Measurements from ENCODE around the gene ZNF521.

ZNF521 gene

GRCh38 chr18:25250474-25250851 lies 101.5 kb downstream of the ZNF521 start:
- H3K27me3 ChIP-seq = no peaks in the 10 kb centered on the region
- H3K4me3 ChIP-seq (ENCODE audit: low read depth in 1 of 2, low read length in 1 of 2) = no peak overlapping the region
- no peaks in the 10 kb centered on the region for H3K9me3 ChIP-seq
- no peak for TF ChIP-seq CTCF (IDR thresholded peaks at IDR 0.05)
- H3K36me3 ChIP-seq = no peaks in the 10 kb centered on the region
- H3K4me1 ChIP-seq (ENCODE audit: control insufficient read depth in 1 of 2, insufficient read depth in 1 of 2, low read depth in 1 of 2, low read length in 1 of 2) = no peaks in the 10 kb centered on the region
- H3K27ac ChIP-seq = no peak overlapping the region

- no peak for TF ChIP-seq CTCF (IDR thresholded peaks at IDR 0.05)
- Histone ChIP-seq H3K4me1 (ENCODE audit: control insufficient read depth in 1 of 2, insufficient read depth in 1 of 2, low read depth in 1 of 2, low read length in 1 of 2) (no peaks in the 10 kb centered on the region), H3K27ac (no peak overlapping the region)
Measured at GRCh38 chr18:25248755-25249154, 103.2 kb downstream of the ZNF521 start.

DNA sequence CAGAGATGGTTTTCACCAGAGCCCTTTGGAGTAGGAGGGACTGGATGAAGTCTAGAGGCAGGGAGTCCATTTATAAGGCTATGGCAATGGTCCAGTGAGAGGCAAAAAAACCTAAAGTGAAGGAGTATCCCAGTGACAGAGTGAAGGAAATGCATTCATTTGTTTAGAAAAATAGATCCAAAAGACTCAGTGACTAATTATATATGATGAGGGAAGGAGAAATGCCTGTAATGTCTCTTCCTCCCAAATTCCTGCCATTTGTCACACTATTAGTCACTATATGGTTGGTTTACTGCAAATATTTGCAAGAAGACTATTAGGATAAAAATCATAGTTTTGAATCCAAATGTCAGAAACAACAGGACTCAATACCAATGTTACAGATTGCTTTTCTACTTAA lies 104.2 kb downstream of the ZNF521 start:
- Histone ChIP-seq H3K4me3 (ENCODE audit: low read depth in 1 of 2, low read length in 1 of 2) (no peak overlapping the region), H3K36me3 (no peaks in the 10 kb centered on the region), H3K9me3 (no peaks in the 10 kb centered on the region), H3K27ac (no peak overlapping the region), H3K4me1 (ENCODE audit: control insufficient read depth in 1 of 2, insufficient read depth in 1 of 2, low read depth in 1 of 2, low read length in 1 of 2) (no peaks in the 10 kb centered on the region), H3K27me3 (no peaks in the 10 kb centered on the region)
- TF ChIP-seq CTCF (IDR thresholded peaks at IDR 0.05) = no peak

More at GRCh38 chr18:25248755-25249154, 103.2 kb downstream of the ZNF521 start:
- Histone ChIP-seq H3K9me3 (no peaks in the 10 kb centered on the region), H3K36me3 (no peaks in the 10 kb centered on the region), H3K4me3 (ENCODE audit: low read depth in 1 of 2, low read length in 1 of 2) (no peak overlapping the region), H3K27me3 (no peaks in the 10 kb centered on the region)

GRCh38 chr18:25244924-25245698 lies 106.9 kb downstream of the ZNF521 start:
- Histone ChIP-seq H3K27ac (no peak overlapping the region), H3K4me3 (ENCODE audit: low read depth in 1 of 2, low read length in 1 of 2) (no peak overlapping the region), H3K9me3 (no peaks in the 10 kb centered on the region), H3K36me3 (no peaks in the 10 kb centered on the region), H3K27me3 (no peaks in the 10 kb centered on the region), H3K4me1 (ENCODE audit: control insufficient read depth in 1 of 2, insufficient read depth in 1 of 2, low read depth in 1 of 2, low read length in 1 of 2) (no peaks in the 10 kb centered on the region)
- TF ChIP-seq CTCF (IDR thresholded peaks at IDR 0.05) = no peak

DNA sequence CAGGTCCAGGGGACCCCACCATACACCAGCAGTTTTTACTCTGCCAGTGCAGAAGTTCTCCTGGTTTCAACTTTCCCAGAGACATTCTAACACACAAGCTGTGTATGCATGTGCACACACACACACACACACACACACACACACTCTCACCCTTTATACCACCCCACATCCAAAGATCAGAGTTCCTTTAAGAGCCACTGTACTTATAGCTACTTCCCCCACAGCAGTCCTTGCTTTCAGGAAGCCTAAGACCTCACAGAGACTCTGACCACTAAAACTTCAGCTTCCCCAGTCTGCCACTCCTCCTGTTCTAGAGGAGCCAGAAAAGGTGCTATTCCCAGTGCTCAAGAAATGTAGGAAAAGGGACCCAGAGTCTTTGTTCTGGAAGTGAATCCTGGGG lies 107.8 kb downstream of the ZNF521 start:
- H3K27ac ChIP-seq = no peak overlapping the region
- H3K9me3 ChIP-seq = no peaks in the 10 kb centered on the region
- H3K4me3 ChIP-seq (ENCODE audit: low read depth in 1 of 2, low read length in 1 of 2) = no peak overlapping the region
- no peaks in the 10 kb centered on the region for H3K36me3 ChIP-seq
- TF ChIP-seq CTCF (IDR thresholded peaks at IDR 0.05) = no peak
- H3K4me1 ChIP-seq (ENCODE audit: control insufficient read depth in 1 of 2, insufficient read depth in 1 of 2, low read depth in 1 of 2, low read length in 1 of 2) = peaks cover 0 to 4% of the 10 kb centered on the region in 2 experiments
- H3K27me3 ChIP-seq = no peaks in the 10 kb centered on the region

All from neutrophil (primary cell).